NCI-H187 treated with DMSO at 0.1 percent for 48 hours (cell line): ENCODE data around the gene FASTKD2.
"Not testable (repeated sequence)": the region's sequence is repeated elsewhere in the genome, so short reads cannot be mapped to it uniquely, and the experiment has no call there.

ENCODE experiments used
- DNase-seq: peaks from one replicate; lab custom pipeline; 2025; lab: John Stamatoyannopoulos, UW

FASTKD2 gene

GRCh38 chr2:206790311-206790935 is 25.0 kb downstream of the FASTKD2 start:
- DNase-seq = no peak

- no peak for DNase-seq
Observed at GRCh38 chr2:206792645-206793044, 27.2 kb downstream of the FASTKD2 start.

GRCh38 chr2:206797376-206797775 is 32.0 kb downstream of the FASTKD2 start:
- DNase-seq = no peak

- no peak for DNase-seq
Observed at GRCh38 chr2:206798000-206798399, 32.6 kb downstream of the FASTKD2 start.

- DNase-seq = no peak
Observed at GRCh38 chr2:206799083-206799482, 33.7 kb downstream of the FASTKD2 start.

- no peak for DNase-seq
Observed at GRCh38 chr2:206800506-206801417, 35.4 kb downstream of the FASTKD2 start.

GRCh38 chr2:206801418-206802189 is 36.2 kb downstream of the FASTKD2 start:
- DNase-seq = no peak

GRCh38 chr2:206802654-206803514 is 37.5 kb downstream of the FASTKD2 start:
- no peak for DNase-seq

- no peak for DNase-seq
Observed at GRCh38 chr2:206804326-206804725, 38.9 kb downstream of the FASTKD2 start.

GRCh38 chr2:206805887-206806607 is 40.6 kb downstream of the FASTKD2 start:
- no peak for DNase-seq

- DNase-seq = not testable (repeated sequence)
Observed at GRCh38 chr2:206807624-206808023, 42.2 kb downstream of the FASTKD2 start.

GRCh38 chr2:206812471-206812870 is 47.1 kb downstream of the FASTKD2 start:
- DNase-seq = not testable (repeated sequence)

GRCh38 chr2:206814498-206814897 is 49.1 kb downstream of the FASTKD2 start:
- no peak for DNase-seq

- DNase-seq = no peak
Observed at GRCh38 chr2:206820807-206821206, 55.4 kb downstream of the FASTKD2 start.

- no peak for DNase-seq
Observed at GRCh38 chr2:206823178-206823577, 57.8 kb downstream of the FASTKD2 start.

GRCh38 chr2:206824087-206824618 is 58.7 kb downstream of the FASTKD2 start:
- DNase-seq = no peak

GRCh38 chr2:206824993-206825392 is 59.6 kb downstream of the FASTKD2 start:
- no peak for DNase-seq

- DNase-seq = no peak
Observed at GRCh38 chr2:206831442-206831995, 66.1 kb downstream of the FASTKD2 start.

GRCh38 chr2:206832873-206833272 is 67.5 kb downstream of the FASTKD2 start:
- DNase-seq = no peak

GRCh38 chr2:206833291-206833690 is 67.9 kb downstream of the FASTKD2 start:
- DNase-seq = no peak
